ENCODE measurements around the gene SLC35A2. TPM values are rescaled to one million over a fixed set of nuclear protein-coding genes. Genes with fewer than 3 reads are reported as not detected.

The SLC35A2 gene
- total RNA-seq, 2 donors from 2014 or later: 12.8 to 30.7 TPM

GRCh38 chrX:48904626-48905025 lies 6.8 kb downstream of the SLC35A2 start:
- H3K4me1 ChIP-seq (ENCODE audit: control insufficient read depth in 1 of 2, low read depth in 2 of 2): no peaks in the 10 kb centered on the region
- no peak overlapping the region for H3K27ac ChIP-seq
- no peak for ATAC-seq (ENCODE audit: insufficient number of reproducible peaks, low FRiP score, low read depth)
- H3K4me3 ChIP-seq: no peak overlapping the region
- H3K36me3 ChIP-seq: peaks cover 4% of the 10 kb centered on the region
- DNase-seq (ENCODE audit: low spot score): no peak
- TF ChIP-seq CTCF (IDR thresholded peaks at IDR 0.05): no peak
- no peaks in the 10 kb centered on the region for H3K9me3 ChIP-seq
- no peaks in the 10 kb centered on the region for H3K27me3 ChIP-seq (replicated peaks; ENCODE audit: insufficient read depth)

GRCh38 chrX:48904180-48904579 lies 7.3 kb downstream of the SLC35A2 start:
- no peak overlapping the region for H3K4me3 ChIP-seq
- H3K4me1 ChIP-seq (ENCODE audit: control insufficient read depth in 1 of 2, low read depth in 2 of 2): no peaks in the 10 kb centered on the region
- no peak for ATAC-seq (ENCODE audit: insufficient number of reproducible peaks, low FRiP score, low read depth)
- peaks cover 4% of the 10 kb centered on the region for H3K36me3 ChIP-seq
- DNase-seq (ENCODE audit: low spot score): no peak
- TF ChIP-seq CTCF (IDR thresholded peaks at IDR 0.05): no peak
- no peaks in the 10 kb centered on the region for H3K9me3 ChIP-seq
- H3K27ac ChIP-seq: no peak overlapping the region
- no peaks in the 10 kb centered on the region for H3K27me3 ChIP-seq (replicated peaks; ENCODE audit: insufficient read depth)

GRCh38 chrX:48903290-48903689 lies 8.2 kb downstream of the SLC35A2 start:
- Histone ChIP-seq H3K27ac (no peak overlapping the region), H3K27me3 (replicated peaks; ENCODE audit: insufficient read depth) (no peaks in the 10 kb centered on the region), H3K36me3 (peaks cover 4% of the 10 kb centered on the region), H3K4me1 (ENCODE audit: control insufficient read depth in 1 of 2, low read depth in 2 of 2) (no peaks in the 10 kb centered on the region), H3K4me3 (no peak overlapping the region), H3K9me3 (no peaks in the 10 kb centered on the region)
- no peak for DNase-seq (ENCODE audit: low spot score)
- no peak for TF ChIP-seq CTCF (IDR thresholded peaks at IDR 0.05)
- ATAC-seq (ENCODE audit: insufficient number of reproducible peaks, low FRiP score, low read depth): no peak

- DNase-seq (ENCODE audit: low spot score) (no peak), ATAC-seq (ENCODE audit: insufficient number of reproducible peaks, low FRiP score, low read depth) (no peak)
- H3K36me3 ChIP-seq: peaks cover 4% of the 10 kb centered on the region
- no peak for TF ChIP-seq CTCF (IDR thresholded peaks at IDR 0.05)
- H3K4me3 ChIP-seq: no peak overlapping the region
- H3K9me3 ChIP-seq: no peaks in the 10 kb centered on the region
- H3K27me3 ChIP-seq (replicated peaks; ENCODE audit: insufficient read depth): no peaks in the 10 kb centered on the region
- no peak overlapping the region for H3K27ac ChIP-seq
- no peaks in the 10 kb centered on the region for H3K4me1 ChIP-seq (ENCODE audit: control insufficient read depth in 1 of 2, low read depth in 2 of 2)
Observed at GRCh38 chrX:48902776-48903175, 8.7 kb downstream of the SLC35A2 start.

- H3K36me3 ChIP-seq: peaks cover 4% of the 10 kb centered on the region
- TF ChIP-seq CTCF (IDR thresholded peaks at IDR 0.05): no peak
- H3K4me1 ChIP-seq (ENCODE audit: control insufficient read depth in 1 of 2, low read depth in 2 of 2): no peaks in the 10 kb centered on the region
- no peak overlapping the region for H3K27ac ChIP-seq
- no peak for DNase-seq (ENCODE audit: low spot score)
- ATAC-seq (ENCODE audit: insufficient number of reproducible peaks, low FRiP score, low read depth): no peak
- H3K27me3 ChIP-seq (replicated peaks; ENCODE audit: insufficient read depth): no peaks in the 10 kb centered on the region
- no peak overlapping the region for H3K4me3 ChIP-seq
- H3K9me3 ChIP-seq: no peaks in the 10 kb centered on the region
Observed at GRCh38 chrX:48902135-48902534, 9.3 kb downstream of the SLC35A2 start.
